HG02981 (cell line): Measurements from ENCODE around the gene CTNND2.
"Not testable (repeated sequence)": the region's sequence is repeated elsewhere in the genome, so short reads cannot be mapped to it uniquely, and the experiment has no call there.

ENCODE experiments used
- ATAC-seq: cut with Tn5 transposase; IDR thresholded peaks from one replicate; pipeline ENCODE4 v1.9.1; 2021; ENCODE audit warnings: mild to moderate bottlenecking, moderate library complexity; ENCODE audit not compliant: unreplicated experiment

The CTNND2 gene

DNA sequence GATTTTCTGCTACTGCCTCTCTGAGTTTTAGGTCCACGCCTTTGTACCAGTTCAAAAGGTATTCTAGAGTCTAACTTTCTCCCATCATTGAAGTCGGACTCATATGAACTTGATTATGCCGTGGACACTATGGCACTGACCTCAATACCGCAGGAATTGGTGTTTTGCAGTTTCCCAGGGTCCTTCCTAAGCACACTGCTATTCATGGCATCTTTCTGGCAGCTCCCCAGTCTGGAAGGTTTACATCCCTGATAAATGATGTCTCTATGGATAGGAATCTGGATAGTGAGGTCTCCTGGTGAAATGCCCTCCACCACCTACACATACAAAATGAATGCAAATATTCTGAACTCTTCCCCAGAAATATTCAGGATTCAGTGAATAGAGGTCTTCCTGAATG lies 422.2 kb downstream of the CTNND2 start:
- no peak for ATAC-seq

DNA sequence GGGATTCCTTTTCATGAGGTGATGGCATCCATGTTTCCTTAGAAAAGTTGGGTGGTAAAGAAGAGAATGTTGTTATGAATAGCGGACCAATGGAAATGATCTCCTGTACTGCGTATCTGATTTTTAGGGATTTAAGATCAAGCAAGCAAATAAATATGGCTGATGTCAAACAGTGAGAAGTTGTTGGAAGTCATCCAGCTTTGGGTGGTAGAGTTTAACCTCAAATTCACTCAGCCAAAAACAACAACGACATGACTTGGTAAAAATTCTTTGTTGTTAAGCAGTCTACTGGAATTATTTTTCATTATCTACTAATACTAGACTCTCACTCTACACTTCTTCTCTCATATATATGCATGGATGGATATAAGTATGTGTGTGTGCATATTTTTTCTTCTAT lies 426.5 kb downstream of the CTNND2 start:
- ATAC-seq: no peak

GRCh38 chr5:11476866-11477265 lies 427.4 kb downstream of the CTNND2 start:
- ATAC-seq: no peak

DNA sequence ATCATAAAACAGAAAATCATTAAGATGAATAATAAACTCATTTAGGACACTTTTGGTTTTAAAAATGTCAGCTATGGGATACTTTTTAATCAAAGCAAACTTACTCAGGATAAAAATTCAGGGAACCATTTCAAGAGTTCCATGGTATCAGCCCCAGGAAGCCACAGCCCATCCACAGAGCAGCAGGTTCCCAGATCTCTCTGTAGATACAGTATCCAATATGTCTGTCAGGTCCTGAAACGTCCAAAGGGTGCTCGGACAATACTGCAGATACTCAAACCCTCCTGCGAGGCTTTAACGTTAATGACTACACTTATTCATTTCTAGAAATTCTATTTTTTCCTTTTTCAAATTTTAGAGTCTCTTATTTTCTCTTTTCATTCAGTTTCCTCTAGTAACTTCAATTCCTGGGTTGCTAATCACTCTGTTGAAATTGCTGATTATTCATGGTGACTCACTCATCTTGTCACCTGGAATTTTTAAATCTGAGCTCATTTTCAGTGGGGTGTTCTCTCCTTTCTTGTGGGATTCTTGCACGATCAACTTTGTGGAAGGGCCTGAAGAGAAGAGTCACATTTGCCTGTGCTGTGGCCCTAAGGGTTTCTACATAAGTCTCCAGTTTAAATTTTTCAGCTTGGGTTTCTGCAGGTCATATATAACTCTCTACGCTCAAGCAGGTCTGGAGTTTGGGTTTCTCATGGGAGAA lies 435.8 kb downstream of the CTNND2 start:
- ATAC-seq: no peak

- no peak for ATAC-seq
These were observed 436.7 kb downstream of the CTNND2 start for GRCh38 chr5:11467588-11467987.

- ATAC-seq: no peak
These were observed 444.5 kb downstream of the CTNND2 start for GRCh38 chr5:11459716-11460115.

DNA sequence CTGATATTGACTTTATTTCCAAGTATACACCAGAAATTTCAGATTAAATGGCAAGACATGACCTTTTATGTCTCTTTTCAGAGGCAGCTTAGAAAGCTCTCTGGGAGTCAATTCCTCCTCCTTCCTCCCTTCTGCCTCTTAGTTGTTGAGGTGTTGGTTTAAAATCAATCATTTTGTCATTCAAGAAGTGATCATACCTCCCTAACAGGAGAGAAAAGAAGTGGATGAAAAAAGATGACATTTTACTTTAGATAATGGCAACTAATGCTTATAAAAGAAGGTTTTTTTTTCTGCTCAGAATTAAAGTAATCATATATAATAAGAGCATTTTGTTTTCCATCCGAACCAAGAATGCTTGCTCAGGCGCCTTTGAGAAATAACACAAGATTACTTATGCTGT lies 448.7 kb downstream of the CTNND2 start:
- no peak for ATAC-seq

DNA sequence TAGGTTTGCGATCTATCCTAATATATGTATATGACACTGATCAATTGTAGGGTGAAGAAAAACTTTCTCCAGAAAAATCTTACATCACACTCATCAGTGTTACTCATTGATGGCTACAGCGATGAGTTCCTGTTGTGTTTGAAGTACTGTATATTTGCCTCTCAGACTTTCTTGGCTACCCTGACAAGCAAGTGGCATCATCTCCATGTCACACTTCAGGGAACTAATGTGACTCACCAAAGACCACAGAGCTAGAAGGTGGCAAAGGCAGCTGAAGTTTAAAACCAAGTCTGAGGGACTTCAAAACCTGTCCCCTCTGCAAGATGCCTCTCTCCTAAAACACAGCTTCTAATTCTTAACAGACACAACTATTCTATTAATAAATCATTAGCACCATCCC lies 451.4 kb downstream of the CTNND2 start:
- no peak for ATAC-seq

- ATAC-seq: no peak
These were observed 454.3 kb downstream of the CTNND2 start for GRCh38 chr5:11449966-11450365.

DNA sequence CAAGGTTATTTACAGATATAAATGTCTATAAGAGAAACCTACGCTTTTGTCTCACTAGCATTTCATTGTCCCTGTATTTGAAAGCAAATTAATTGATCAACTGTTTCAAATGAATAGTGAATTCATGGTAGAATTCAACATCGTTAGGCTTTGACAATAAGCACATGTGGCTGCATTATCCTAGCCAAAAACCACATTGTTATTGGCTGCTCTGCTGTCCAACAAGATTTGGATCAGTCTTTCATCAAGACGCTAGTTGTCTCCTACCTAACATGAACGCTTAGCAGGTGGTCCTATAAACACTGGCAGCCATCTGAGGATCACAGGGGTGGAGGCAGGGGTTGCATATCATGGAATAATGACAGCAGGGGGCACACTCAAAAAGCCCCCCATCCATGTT lies 455.0 kb downstream of the CTNND2 start:
- no peak for ATAC-seq

DNA sequence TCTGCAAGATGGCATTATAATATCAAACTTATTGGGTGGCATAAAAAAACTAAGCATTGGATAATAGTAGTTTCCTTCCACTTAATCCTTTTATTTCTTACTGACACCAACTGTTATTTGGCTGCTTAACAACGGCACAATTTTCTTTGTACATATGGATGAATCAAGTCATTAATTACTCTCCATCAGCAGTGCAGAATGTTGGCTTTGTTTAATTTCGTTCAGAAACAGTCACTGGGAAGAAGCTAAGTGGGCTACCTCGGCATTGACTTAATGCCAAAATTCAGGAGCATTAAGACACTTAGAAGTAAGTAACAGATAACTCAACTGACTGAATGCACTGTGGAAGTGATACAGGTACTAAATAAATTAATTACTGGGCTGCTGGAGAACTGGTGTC lies 460.4 kb downstream of the CTNND2 start:
- ATAC-seq: no peak

GRCh38 chr5:11432116-11432515 lies 472.1 kb downstream of the CTNND2 start:
- ATAC-seq: no peak

- ATAC-seq: no peak
These were observed 475.0 kb downstream of the CTNND2 start for GRCh38 chr5:11429254-11429653.

DNA sequence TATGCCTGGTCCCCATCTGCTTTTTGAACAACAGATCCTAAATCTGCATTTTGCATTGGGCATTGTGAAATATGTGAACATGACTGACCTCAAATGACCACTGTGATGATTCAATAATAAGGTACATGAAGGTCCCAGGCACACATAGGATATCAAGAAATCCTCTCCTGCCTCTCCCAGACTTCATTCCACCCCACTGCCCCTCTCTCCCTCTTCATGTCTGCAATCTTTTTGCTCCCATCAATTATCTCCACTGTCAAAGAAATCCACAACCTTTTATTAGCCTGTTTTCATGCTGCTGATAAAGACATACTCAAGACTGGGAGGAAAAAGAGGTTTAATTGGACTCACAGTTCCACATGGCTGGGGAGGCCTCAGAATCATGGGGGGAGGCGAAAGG lies 476.7 kb downstream of the CTNND2 start:
- no peak for ATAC-seq

DNA sequence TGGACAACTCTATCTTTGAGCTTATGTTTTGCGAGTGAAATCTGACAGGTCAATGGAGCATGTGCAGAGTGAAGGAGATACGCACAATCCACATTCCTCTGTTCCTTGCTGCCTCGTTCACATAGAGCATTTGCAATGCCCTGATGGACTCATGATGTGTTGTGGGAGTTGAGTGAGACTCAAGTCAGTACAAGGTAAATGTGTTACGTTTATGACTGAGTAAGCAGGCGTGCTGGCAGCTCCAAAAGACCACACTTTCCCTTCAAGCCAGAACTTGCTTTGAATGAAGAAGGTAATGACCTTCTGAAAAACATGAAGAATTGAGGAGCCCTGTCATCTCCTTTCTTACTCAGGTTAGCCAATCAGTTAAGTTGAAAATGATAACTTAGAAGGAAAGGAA lies 477.8 kb downstream of the CTNND2 start:
- no peak for ATAC-seq

GRCh38 chr5:11422342-11422741 lies 481.9 kb downstream of the CTNND2 start:
- no peak for ATAC-seq

DNA sequence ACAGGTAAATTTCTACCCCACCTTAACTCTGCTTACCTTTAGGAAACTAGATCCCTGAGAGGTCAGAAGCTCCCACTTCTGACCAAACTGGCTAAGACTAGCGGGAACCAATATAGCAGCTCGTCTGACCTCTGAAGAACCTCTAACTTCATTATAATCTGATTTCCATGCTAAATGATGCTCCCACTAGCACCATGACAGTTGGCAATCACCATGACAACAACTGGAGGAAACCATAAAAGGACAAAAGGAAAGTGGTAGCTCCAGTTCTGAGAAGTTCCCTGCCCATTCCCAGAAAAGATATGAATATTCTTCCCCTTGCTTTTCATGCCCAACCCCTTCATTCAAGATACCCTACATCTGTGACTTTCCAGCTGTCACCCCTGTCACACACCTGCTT lies 483.3 kb downstream of the CTNND2 start:
- ATAC-seq: no peak

- ATAC-seq: no peak
These were observed 488.5 kb downstream of the CTNND2 start for GRCh38 chr5:11415751-11416150.

DNA sequence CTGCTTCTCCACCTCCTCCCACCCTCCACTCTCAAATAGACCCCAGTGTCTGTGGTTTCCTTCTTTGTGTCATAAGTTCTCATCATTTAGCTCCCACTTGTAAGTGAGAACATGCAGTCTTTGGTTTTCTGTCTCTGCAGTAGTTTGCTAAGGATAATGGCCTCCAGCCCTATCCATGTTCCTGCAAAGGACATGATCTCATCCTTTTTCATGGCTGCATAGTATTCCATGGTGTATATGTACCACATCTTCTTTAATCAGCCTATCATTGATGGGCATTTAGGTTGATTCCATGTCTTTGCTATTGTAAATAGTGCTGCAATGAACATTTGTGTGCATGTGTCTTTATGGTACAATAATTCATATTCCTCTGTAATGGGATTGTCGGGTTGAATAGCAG lies 489.5 kb downstream of the CTNND2 start:
- not testable (repeated sequence) for ATAC-seq

DNA sequence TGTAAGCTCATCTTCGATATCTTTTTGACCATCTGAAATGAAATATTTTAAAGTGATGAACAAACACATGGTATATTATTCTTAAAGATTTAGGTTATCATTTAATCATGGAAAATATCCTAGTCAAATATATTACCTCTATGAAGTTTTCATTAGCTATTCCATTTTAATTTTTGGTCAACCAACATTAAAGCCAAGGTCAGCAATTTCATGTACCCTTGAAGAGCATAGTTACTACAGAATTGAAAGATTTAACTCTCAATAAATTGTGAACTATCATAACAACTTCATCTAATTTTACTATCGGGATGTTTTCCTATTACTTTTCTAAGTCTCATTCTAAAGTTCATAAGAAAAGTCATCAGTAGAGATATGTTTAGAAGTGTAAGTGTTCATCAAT lies 492.6 kb downstream of the CTNND2 start:
- no peak for ATAC-seq

DNA sequence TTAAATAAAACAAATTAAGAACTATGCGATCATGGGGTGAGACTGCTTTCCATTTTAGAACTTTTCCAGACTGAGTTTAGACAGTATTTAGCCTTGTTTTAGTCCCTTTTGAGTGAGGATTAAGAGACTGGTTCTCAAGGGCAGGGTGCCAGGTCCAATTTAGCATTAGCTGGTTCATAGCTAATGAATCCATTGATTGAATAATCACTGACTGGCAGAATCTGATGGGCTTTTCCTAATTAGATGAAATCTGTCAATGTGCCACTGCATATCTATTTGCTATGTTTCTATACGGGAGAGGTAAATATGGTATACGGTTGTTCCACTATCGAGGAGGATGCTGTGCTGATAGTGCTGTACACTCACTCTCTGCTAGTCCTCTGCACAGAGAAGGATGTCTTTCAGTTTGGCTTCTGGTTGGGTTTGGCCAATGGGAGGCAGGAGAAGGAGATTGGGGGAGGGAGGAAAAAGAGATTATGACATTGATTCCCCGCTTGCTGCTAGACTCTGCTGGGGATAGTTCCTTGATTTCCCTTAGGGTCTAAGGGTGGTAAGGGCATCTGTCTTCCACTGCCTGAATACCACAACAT lies 496.6 kb downstream of the CTNND2 start:
- ATAC-seq: no peak

DNA sequence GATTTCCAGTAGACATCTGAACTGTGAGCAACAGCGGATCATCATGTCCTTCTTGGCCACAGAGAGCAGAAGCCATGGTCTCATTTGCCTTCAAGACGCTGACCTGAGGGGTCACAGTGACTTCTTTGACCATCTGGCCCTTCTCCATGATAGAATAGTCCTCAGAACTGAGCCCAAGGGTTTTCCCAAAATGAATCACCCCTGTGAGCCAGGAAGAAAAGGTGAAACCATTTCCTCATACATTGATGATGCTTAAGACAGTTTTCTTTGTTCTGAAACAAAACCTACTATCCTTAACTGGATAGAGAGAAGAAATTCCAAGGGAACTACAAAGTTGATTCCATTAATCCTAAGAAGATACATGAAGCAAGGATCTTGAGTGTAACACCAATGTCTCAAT lies 503.9 kb downstream of the CTNND2 start:
- no peak for ATAC-seq

- ATAC-seq: no peak
These were observed 505.5 kb downstream of the CTNND2 start for GRCh38 chr5:11398728-11399127.
